Activated CD8-positive, alpha-beta memory T cell treated with anti-CD3 and anti-CD28 coated beads for 4 hours (primary cell): Measurements from ENCODE around the gene VGLL4.

Experiments used
- DNase-seq, 2 donors: peaks; one replicate each; pipeline ENCODE4 v3.0.0-alpha.2; 2020; ENCODE audit warnings: low read depth in 2 of 2

The VGLL4 gene

GRCh38 chr3:11565492-11565891 is 78.2 kb downstream of the VGLL4 start:
- no peak for DNase-seq

GRCh38 chr3:11565072-11565471 is 78.6 kb downstream of the VGLL4 start:
- no peak for DNase-seq

GRCh38 chr3:11564577-11565001 is 79.1 kb downstream of the VGLL4 start:
- no peak for DNase-seq

DNA sequence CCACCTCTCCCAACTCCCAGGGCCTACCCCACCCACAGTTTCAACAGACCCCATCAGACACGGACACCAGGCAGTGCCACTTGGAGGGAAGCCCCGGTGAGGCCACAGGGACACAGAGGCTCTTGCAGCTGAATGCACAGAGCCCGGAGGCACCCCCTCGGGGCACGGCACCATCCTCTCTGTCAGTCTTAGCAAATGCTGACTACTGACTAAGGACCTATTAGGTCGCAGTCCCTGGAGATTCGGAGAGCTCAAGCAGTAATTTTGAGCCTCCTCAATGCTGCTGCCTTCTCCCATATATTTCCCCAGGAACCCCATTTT is 79.9 kb downstream of the VGLL4 start:
- no peak for DNase-seq

DNA sequence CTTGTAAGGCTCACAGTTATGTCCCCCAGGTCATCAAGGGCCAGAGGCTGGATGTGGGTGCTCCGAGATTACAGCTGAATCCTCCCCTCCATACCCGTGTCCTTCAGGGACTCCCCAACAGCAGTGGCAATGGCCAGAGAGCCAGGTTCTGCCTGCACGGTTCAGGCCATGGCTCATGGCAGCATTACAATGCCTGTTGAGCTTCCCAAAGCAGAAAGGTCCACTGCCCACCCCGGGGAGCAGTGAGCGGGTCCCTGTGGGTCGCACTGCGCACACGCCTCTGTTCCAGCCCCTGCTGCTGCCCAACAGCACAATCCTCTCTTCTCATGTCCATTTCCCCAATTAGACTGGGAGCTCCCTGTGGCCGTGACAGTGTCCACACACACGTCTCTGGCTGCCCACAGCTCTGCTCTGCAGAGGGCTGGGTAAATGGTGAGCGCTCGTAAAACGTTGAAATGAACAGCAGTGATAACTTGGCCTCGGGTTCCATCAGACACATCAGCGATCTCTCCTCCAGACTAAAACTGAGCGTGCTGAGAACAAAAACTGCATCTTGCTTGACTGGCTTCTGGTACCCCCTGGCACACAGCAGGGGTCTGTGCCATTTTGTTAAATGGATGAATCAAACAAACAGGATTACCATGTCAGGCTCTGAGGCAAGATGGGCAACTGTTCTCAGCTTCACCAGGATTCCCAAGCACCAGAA is 80.4 kb downstream of the VGLL4 start:
- DNase-seq = no peak

DNA sequence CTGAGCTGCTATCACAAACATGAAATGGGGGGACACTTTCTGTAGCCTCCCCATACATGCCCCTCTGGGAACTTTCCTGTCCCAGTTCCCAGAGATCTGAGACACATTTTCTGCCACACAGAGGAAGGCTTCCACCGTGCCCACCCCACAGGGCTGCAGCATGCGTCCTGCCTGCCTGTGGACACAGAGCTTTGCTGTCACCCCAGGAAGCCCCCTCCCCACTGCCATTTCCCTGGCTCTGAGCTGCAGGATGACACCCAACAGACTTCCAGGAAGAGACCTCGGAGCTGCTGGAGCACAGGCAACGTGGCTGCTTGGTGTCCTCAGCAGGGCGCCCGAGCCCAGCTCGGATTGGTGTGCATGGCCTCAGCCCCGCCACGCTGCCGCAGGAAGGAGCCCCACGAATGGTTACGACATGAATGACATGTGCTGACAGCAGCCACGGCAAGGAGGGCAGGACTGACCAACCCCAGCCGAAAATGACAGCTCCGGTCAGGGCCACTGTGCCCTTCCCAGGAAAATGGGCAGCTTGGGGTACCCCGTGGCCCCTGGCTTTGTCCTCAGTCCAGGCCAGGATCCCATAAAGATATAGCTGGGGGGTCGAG is 81.3 kb downstream of the VGLL4 start:
- no peak for DNase-seq

DNA sequence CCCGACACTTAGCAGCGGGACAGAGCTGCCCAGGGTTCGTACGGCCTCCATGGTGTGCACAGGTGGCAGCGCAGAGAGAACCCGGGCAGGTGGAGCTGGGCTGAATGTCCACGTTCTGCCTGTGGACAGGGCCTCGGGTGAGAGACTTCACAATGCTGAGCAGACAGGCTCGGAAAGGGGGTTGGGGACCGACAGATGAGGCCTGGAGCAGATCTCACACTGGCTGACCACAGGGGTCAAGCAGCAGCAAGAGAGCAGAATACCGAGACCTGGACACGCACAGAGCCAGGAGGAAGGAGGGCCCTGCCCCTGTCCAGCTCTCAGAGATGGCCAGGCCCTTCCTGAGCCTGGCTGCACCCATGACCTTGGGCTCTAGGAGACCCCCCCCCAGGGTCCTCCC is 83.0 kb downstream of the VGLL4 start:
- DNase-seq = no peak

GRCh38 chr3:11559816-11560633 is 83.7 kb downstream of the VGLL4 start:
- no peak for DNase-seq

- DNase-seq = no peak
Observed at GRCh38 chr3:11558918-11559815, 84.5 kb downstream of the VGLL4 start.

GRCh38 chr3:11558411-11558903 is 85.3 kb downstream of the VGLL4 start:
- no peak for DNase-seq

GRCh38 chr3:11558002-11558401 is 85.7 kb downstream of the VGLL4 start:
- DNase-seq = no peak

GRCh38 chr3:11556851-11557644 is 86.7 kb downstream of the VGLL4 start:
- DNase-seq = no peak

DNA sequence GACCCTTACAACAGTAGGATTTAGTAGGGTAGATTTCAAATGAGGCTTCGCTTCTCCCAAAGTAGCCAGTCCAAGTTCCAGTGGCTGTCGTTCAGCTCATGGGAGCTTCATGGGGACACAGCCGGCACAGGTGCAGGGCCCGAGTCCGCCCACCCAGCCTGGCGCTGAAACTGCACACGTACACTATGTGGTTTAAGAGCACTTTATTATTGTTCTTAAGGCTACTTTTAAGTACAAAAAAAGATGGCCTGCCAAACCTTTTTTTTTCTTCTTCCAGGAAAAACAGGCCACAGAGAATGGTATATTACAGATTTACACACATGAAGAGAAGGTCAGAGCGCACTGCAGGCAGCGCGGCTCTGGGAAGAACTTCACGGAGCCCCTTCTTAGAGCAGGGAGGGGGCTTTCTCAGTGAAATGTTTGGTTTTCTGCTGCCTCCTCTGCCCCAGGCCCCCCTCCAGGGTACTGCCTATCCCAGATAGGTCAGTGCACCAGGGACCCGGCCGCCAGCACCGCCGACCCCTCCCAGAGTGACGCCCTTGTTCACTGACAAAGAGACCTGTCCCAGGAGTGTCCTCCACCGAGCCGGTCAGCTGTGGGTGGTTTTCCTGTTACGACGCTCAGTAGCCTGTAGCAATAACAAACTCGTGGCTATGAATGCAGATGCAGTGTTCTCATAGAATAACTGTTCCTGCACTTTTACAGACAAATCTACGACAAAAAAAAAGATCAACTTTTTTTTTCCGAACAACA is 87.7 kb downstream of the VGLL4 start:
- no peak for DNase-seq

GRCh38 chr3:11555211-11555782 is 88.4 kb downstream of the VGLL4 start:
- no peak for DNase-seq

GRCh38 chr3:11554666-11555065 is 89.0 kb downstream of the VGLL4 start:
- DNase-seq = no peak

- DNase-seq = no peak
Observed at GRCh38 chr3:11554236-11554610, 89.5 kb downstream of the VGLL4 start.

DNA sequence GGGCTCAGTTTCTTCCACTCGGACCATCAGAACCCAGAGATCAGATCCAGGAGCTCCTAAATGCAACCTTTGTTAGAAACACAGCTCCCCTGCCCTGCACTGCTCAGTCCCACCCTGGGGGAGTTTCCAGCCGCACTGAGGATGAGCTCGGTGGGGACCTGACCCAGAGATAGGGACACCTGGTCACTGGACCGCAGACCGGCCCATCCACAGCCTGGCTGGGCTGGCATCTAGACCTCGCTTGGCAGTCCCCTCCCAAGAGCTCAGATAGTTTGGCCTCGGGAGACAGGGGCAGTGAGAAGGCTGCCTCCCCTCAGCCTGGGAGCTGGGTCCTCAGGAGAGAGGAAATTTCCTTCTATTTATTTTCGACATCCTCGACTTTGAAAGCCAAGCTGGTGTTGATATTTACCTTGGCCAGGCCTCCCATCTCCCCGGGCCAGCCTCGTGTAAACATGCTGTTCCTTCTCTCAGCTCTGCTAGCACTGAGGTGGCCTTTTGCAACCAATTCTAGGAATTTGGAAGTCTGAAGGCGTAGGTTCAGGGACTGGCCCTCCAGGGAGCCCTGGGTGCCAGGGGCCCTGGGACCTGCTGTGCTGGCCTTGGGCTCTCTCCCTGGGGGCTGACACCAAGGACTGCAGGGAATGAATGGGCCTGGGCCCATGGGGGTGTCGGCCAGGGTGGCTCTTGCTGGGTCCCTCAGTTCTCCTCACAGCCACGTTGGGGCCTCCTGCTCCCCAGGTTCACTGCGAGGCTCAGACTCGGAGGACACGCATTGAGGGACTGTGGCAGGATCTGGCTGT is 90.1 kb downstream of the VGLL4 start:
- DNase-seq = no peak

DNA sequence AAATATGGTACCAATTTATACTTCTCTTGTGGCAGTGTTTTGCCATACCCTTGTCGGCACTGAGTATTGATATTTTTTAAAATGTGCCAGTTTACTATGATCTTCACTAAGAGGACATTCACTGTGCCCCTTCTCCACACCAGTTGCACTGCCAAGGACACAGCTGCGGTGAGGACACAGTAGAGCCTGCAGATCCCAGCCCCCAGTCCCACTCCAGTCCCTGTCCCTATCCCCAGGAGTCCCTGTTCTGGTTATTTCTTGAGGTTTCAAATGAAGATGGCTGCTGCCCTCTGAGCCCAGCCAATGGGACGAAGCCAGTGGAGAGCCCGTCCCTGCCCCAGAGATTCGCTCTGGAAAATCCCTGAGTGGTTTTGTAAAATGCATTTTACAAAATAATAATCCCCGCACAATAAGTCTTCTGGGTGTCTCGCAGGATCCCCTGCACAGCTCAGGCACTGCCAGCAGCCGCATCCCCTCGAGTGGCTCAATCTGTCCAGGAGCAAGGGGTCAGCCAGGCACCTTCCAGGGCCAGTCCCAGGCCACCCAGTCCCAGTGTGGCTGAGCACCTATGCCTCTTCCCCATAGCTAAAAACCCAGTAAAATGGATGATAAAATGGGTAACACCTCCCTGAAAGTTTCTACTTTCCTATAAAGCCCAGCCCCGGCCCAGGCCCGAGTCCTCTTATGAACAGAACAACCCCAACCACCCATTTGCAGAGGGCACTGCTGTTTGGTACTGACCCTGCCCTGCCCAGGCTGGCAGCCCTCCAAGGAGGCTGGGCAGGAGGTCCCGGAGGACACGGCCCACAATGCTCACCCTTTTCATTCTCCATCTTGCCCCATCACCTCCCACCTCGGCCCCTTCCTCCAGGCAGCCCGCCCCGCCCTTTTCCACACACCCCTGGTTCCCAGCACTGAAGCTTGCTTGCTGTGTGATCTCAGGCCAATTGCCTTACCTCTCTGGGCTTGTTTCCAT is 91.1 kb downstream of the VGLL4 start:
- DNase-seq = no peak
